MM.1S (cell line): ENCODE measurements around the gene SLC27A4.

Experiments
- EZH2 ChIP-seq: fragments of 300-600 bp; sonication (generic); optimal IDR thresholded peaks from 2 replicates; pipeline ENCODE3; 2017; ENCODE audit warnings: low read depth, mild to moderate bottlenecking, antibody characterized with exemption, low read length, mixed read lengths
- EZH2phosphoT487 ChIP-seq: fragments of 300-600 bp; sonication (generic); IDR thresholded peaks from 2 replicates; pipeline ENCODE4 v1.6.1; 2018; ENCODE audit warnings: antibody characterized with exemption, low read length
- TF ChIP-seq, protein P1 (sequence below): fragments of 300-600 bp; sonication (generic); IDR thresholded peaks from 2 replicates; pipeline ENCODE4 v1.5.1; 2016; ENCODE audit warnings: antibody characterized with exemption, low read length, mixed read lengths

DNA sequence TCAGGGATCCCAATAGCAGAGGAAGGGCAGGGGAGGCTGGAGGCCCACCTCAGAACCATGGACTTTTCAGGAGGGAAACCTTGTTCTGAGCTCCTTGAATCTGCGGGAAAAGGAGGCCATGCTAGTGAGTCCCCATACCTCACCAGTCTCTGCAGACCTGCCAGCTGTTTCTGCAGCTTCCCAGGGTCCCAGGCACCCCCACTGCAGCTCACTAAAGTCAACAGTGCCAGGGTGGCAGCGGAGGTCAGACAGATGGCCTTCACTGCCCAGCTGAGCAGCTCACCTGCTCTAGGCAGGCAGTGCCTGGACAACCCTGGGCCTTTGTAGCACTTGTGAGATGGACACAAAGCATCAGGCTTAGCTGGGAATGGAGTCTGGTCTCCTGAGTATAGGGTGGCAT lies 4.4 kb upstream of the SLC27A4 start:
- TF ChIP-seq, protein P1, sequence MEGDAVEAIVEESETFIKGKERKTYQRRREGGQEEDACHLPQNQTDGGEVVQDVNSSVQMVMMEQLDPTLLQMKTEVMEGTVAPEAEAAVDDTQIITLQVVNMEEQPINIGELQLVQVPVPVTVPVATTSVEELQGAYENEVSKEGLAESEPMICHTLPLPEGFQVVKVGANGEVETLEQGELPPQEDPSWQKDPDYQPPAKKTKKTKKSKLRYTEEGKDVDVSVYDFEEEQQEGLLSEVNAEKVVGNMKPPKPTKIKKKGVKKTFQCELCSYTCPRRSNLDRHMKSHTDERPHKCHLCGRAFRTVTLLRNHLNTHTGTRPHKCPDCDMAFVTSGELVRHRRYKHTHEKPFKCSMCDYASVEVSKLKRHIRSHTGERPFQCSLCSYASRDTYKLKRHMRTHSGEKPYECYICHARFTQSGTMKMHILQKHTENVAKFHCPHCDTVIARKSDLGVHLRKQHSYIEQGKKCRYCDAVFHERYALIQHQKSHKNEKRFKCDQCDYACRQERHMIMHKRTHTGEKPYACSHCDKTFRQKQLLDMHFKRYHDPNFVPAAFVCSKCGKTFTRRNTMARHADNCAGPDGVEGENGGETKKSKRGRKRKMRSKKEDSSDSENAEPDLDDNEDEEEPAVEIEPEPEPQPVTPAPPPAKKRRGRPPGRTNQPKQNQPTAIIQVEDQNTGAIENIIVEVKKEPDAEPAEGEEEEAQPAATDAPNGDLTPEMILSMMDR = no peak
- no peak for TF ChIP-seq EZH2
- TF ChIP-seq EZH2phosphoT487 = no peak
